ENCODE results near the gene CPNE4.

Gene CPNE4

GRCh38 chr3:131568460-131568859 lies 466.4 kb downstream of the CPNE4 start:
- DNase-seq = no peak

GRCh38 chr3:131564812-131565211 lies 470.0 kb downstream of the CPNE4 start:
- no peak for DNase-seq

- no peak for DNase-seq
These were observed 473.3 kb downstream of the CPNE4 start for GRCh38 chr3:131561511-131561910.

- DNase-seq = no peak
These were observed 474.0 kb downstream of the CPNE4 start for GRCh38 chr3:131560795-131561194.

GRCh38 chr3:131555456-131555855 lies 479.4 kb downstream of the CPNE4 start:
- no peak for DNase-seq

- DNase-seq = no peak
These were observed 481.1 kb downstream of the CPNE4 start for GRCh38 chr3:131553495-131554247.

GRCh38 chr3:131551761-131552160 lies 483.1 kb downstream of the CPNE4 start:
- no peak for DNase-seq

GRCh38 chr3:131550562-131551465 lies 484.0 kb downstream of the CPNE4 start:
- DNase-seq = no peak

- no peak for DNase-seq
These were observed 485.5 kb downstream of the CPNE4 start for GRCh38 chr3:131549340-131549739.

- no peak for DNase-seq
These were observed 487.2 kb downstream of the CPNE4 start for GRCh38 chr3:131547585-131547984.

GRCh38 chr3:131546441-131546840 lies 488.4 kb downstream of the CPNE4 start:
- no peak for DNase-seq

- DNase-seq = no peak
These were observed 490.3 kb downstream of the CPNE4 start for GRCh38 chr3:131544557-131544956.

GRCh38 chr3:131543714-131544113 lies 491.1 kb downstream of the CPNE4 start:
- no peak for DNase-seq

- no peak for DNase-seq
These were observed 493.5 kb downstream of the CPNE4 start for GRCh38 chr3:131541288-131541687.

GRCh38 chr3:131540821-131541220 lies 494.0 kb downstream of the CPNE4 start:
- DNase-seq = no peak

- DNase-seq = no peak
These were observed 494.7 kb downstream of the CPNE4 start for GRCh38 chr3:131540143-131540542.

GRCh38 chr3:131538968-131539367 lies 495.8 kb downstream of the CPNE4 start:
- DNase-seq = no peak

- DNase-seq = no peak
These were observed 497.3 kb downstream of the CPNE4 start for GRCh38 chr3:131537531-131537930.

GRCh38 chr3:131535596-131535995 lies 499.2 kb downstream of the CPNE4 start:
- DNase-seq = no peak

- no peak for DNase-seq
These were observed 499.7 kb downstream of the CPNE4 start for GRCh38 chr3:131535131-131535530.

- no peak for DNase-seq
These were observed 502.2 kb downstream of the CPNE4 start for GRCh38 chr3:131532645-131533044.

GRCh38 chr3:131530843-131531242 lies 504.0 kb downstream of the CPNE4 start:
- DNase-seq = no peak

- DNase-seq = no peak
These were observed 504.4 kb downstream of the CPNE4 start for GRCh38 chr3:131530388-131530787.

GRCh38 chr3:131526801-131527347 lies 507.9 kb downstream of the CPNE4 start:
- no peak for DNase-seq

Measured in NCI-H187 (cell line).